ENCODE data around the gene CITED2.

Gene CITED2

DNA sequence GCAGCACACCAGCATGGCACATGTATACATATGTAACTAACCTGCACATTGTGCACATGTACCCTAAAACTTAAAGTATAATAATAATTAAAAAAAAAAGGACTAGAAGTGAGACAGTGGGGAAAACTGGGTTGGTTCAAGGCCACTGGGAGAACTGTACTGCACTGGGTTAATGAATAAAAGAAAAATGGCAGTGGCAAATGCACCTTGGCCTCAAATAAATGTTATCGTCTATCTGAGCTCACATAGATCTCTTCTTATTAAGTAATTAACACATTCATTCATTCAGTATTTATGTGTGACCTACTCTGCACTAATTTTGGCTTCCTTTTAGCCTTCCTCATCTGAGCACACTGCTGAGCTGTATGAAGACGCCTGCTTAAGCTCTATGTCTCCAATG lies 17.5 kb downstream of the CITED2 start:
- no peaks in the 10 kb centered on the region for H3K4me1 ChIP-seq (ENCODE audit: control insufficient read depth, low read depth, low read length)
- H3K4me3 ChIP-seq (ENCODE audit: low read length): no peak overlapping the region
- H3K36me3 ChIP-seq (ENCODE audit: control insufficient read depth, low read depth, low read length): no peaks in the 10 kb centered on the region
- no peak overlapping the region for H3K9ac ChIP-seq (ENCODE audit: low read length)
- no peaks in the 10 kb centered on the region for H3K27me3 ChIP-seq (ENCODE audit: control insufficient read depth, insufficient read depth, low read length)
- H3K9me3 ChIP-seq (ENCODE audit: control insufficient read depth, low read depth, low read length): no peaks in the 10 kb centered on the region
- no peak overlapping the region for H3K27ac ChIP-seq (ENCODE audit: low read length)

DNA sequence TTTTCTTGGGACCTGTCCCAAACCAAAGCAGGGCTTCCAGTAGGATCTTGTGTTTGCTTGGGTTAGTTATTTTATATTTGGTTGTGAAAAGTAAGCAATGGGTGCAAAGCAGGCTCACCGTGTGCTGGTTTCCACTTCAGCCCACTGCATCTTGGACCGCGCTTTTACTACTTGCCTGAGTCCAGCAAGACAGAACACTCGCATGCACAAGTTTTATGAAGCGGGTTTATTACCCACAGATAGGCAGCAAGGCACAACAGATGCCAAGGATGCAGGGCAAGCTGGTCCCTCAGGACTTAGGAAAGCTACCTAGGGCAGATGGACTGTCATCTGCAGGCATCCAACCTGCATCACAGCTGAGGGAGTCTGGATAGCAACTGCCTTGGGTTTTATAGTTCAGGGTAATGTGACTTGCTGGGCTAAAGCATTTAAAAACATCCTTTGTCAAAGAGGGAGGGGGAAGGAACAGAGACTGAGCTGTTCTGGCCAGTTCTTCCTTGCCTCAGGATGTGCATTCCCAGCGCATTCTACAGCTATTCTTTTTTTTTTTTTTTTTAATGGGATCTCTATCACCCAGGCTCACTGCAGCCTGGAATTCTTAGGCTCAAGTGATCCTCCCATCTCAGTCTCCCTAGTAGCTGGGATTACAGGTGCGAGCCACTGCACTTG lies 18.5 kb downstream of the CITED2 start:
- no peak overlapping the region for H3K27ac ChIP-seq (ENCODE audit: low read length)
- H3K9ac ChIP-seq (ENCODE audit: low read length): no peak overlapping the region
- no peaks in the 10 kb centered on the region for H3K36me3 ChIP-seq (ENCODE audit: control insufficient read depth, low read depth, low read length)
- H3K4me1 ChIP-seq (ENCODE audit: control insufficient read depth, low read depth, low read length): no peaks in the 10 kb centered on the region
- no peaks in the 10 kb centered on the region for H3K27me3 ChIP-seq (ENCODE audit: control insufficient read depth, insufficient read depth, low read length)
- no peak overlapping the region for H3K4me3 ChIP-seq (ENCODE audit: low read length)
- no peaks in the 10 kb centered on the region for H3K9me3 ChIP-seq (ENCODE audit: control insufficient read depth, low read depth, low read length)

DNA sequence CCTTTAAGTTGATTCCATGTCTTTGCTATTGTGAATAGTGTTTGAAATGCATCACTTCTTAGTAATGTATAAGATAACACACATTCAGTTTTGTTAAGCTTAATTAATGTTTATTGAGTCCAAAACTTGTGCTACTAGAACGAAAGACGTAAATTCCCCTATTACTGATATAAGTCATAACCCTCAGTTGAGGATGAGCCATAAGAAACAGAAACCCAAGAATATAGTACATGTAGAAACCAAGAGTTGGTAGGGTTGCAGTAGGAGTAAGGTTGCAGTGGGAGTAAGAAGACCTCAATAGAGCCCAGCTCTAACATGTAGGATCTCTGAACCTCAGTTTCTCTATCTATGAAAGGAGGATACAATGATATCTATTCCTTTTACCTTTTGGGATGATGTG lies 19.3 kb downstream of the CITED2 start:
- H3K9ac ChIP-seq (ENCODE audit: low read length): no peak overlapping the region
- H3K36me3 ChIP-seq (ENCODE audit: control insufficient read depth, low read depth, low read length): no peaks in the 10 kb centered on the region
- no peak overlapping the region for H3K4me3 ChIP-seq (ENCODE audit: low read length)
- H3K27me3 ChIP-seq (ENCODE audit: control insufficient read depth, insufficient read depth, low read length): no peaks in the 10 kb centered on the region
- no peak overlapping the region for H3K27ac ChIP-seq (ENCODE audit: low read length)
- H3K9me3 ChIP-seq (ENCODE audit: control insufficient read depth, low read depth, low read length): no peaks in the 10 kb centered on the region
- no peaks in the 10 kb centered on the region for H3K4me1 ChIP-seq (ENCODE audit: control insufficient read depth, low read depth, low read length)

DNA sequence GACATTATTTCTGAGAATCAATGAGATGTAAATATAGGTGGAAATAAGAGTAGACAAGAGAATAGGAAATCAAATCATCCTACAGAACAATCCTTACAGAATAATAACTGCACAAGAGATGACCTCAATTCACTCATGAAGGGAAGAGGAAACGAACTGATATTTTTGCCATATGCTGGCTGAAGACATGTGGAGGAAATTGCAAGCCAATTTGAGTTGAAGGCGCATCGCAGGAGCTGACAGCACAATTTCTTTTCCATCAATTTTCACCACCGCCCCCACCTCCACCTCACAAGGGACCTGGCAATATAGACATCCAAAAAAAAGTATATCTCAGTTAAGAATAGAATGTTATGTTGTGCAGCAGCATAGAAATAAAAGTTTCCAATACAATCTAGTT lies 20.3 kb downstream of the CITED2 start:
- Histone ChIP-seq H3K9ac (ENCODE audit: low read length) (no peak overlapping the region), H3K9me3 (ENCODE audit: control insufficient read depth, low read depth, low read length) (no peaks in the 10 kb centered on the region), H3K27ac (ENCODE audit: low read length) (no peak overlapping the region)

DNA sequence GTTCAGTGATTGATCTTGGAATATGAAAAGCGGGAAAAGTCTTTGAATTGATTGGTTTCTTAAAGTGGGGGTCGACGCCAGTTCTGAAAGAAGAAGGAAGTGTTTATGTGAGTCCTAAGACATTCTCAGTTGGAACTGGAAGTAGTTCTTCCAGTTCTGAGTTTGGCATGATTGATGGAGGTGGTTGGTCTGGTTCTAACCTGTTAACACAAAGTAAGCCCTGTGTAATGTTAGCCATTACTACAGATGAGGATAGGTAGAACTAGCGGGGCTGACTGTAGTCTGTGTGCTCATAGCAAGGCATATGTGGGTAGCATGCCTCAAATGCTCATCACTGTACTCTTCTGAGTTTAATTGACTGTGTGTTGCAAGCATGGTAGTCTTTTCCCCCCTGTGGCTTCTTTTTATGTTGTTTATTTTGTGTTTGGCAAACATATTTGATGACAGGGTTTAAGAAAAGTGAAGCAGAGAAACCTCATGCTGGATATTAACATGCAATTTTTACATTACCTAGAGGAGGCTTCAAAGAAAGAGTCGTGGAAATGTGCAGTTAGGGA lies 24.9 kb downstream of the CITED2 start:
- H3K4me1 ChIP-seq (ENCODE audit: control insufficient read depth, low read depth, low read length): peaks cover 6% of the 10 kb centered on the region
- H3K27me3 ChIP-seq (ENCODE audit: control insufficient read depth, insufficient read depth, low read length): no peaks in the 10 kb centered on the region
- no peaks in the 10 kb centered on the region for H3K36me3 ChIP-seq (ENCODE audit: control insufficient read depth, low read depth, low read length)
- H3K9me3 ChIP-seq (ENCODE audit: control insufficient read depth, low read depth, low read length): no peaks in the 10 kb centered on the region
- no peak overlapping the region for H3K27ac ChIP-seq (ENCODE audit: low read length)
- no peak overlapping the region for H3K9ac ChIP-seq (ENCODE audit: low read length)
- H3K4me3 ChIP-seq (ENCODE audit: low read length): no peak overlapping the region

More for the DNA sequence above, 20.3 kb downstream of the CITED2 start:
- no peaks in the 10 kb centered on the region for H3K4me1 ChIP-seq (ENCODE audit: control insufficient read depth, low read depth, low read length)
- no peak overlapping the region for H3K4me3 ChIP-seq (ENCODE audit: low read length)
- H3K36me3 ChIP-seq (ENCODE audit: control insufficient read depth, low read depth, low read length): no peaks in the 10 kb centered on the region
- H3K27me3 ChIP-seq (ENCODE audit: control insufficient read depth, insufficient read depth, low read length): no peaks in the 10 kb centered on the region

DNA sequence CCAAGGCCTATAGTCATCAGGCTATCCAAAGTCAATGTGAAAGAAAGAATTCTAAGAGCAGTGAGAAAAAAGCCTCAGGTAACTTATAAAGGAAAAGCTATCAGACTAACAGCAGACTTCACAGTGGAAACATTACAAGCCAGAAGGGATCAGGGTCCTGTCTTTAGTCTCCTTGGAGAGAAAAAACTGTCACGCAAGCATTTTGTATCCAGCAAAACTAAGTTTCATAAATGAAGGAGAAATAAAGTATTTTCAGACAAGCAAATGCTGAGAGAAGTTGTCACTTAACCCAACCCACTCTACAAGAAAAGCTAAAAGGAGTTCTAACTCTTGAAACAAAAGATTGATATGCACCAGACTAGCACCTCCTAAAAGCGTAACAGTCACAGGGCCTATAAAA lies 28.1 kb downstream of the CITED2 start:
- no peak overlapping the region for H3K9ac ChIP-seq (ENCODE audit: low read length)
- peaks cover 9% of the 10 kb centered on the region for H3K4me1 ChIP-seq (ENCODE audit: control insufficient read depth, low read depth, low read length)
- no peaks in the 10 kb centered on the region for H3K9me3 ChIP-seq (ENCODE audit: control insufficient read depth, low read depth, low read length)
- H3K36me3 ChIP-seq (ENCODE audit: control insufficient read depth, low read depth, low read length): no peaks in the 10 kb centered on the region
- H3K4me3 ChIP-seq (ENCODE audit: low read length): no peak overlapping the region
- no peak overlapping the region for H3K27ac ChIP-seq (ENCODE audit: low read length)
- no peaks in the 10 kb centered on the region for H3K27me3 ChIP-seq (ENCODE audit: control insufficient read depth, insufficient read depth, low read length)

DNA sequence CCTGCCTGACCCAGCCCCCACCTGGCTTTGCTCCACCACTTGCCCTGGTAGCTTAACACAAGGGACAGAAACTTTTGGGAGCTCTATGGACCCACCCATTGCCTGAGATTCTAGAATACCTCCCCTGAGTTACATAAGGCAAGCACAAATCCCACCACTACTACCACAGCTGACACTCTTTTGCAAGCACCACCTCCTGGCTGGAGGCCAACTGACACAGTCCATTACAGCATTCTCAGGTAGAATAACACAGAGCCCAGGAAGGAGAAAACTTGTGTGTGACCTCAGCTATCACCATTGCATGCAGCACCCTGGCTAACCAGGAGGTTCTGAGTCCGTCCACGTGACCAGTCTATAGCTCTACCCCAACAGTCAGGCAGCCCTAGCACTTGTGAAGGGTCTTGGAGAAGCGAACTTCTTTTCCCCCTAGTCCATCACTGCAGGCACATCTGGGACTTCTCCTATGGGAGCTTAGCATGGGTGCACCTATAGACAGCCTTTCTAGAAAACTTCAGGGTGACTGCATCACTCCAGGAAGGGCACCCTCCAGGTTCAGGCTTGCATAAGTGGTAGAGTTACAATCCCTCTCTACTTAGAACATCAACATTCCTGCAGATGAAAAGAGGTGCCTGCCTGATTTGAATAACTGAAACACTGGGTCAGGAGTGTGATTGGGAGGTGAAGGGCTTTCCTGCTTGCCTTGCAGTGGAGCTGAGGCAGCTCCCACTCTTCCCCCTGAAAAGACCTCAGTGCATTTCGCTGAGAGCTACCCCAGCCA lies 30.1 kb downstream of the CITED2 start:
- Histone ChIP-seq H3K4me1 (ENCODE audit: control insufficient read depth, low read depth, low read length) (peaks cover 9% of the 10 kb centered on the region), H3K27me3 (ENCODE audit: control insufficient read depth, insufficient read depth, low read length) (no peaks in the 10 kb centered on the region), H3K36me3 (ENCODE audit: control insufficient read depth, low read depth, low read length) (no peaks in the 10 kb centered on the region), H3K4me3 (ENCODE audit: low read length) (no peak overlapping the region), H3K9me3 (ENCODE audit: control insufficient read depth, low read depth, low read length) (no peaks in the 10 kb centered on the region), H3K9ac (ENCODE audit: low read length) (no peak overlapping the region), H3K27ac (ENCODE audit: low read length) (no peak overlapping the region)

DNA sequence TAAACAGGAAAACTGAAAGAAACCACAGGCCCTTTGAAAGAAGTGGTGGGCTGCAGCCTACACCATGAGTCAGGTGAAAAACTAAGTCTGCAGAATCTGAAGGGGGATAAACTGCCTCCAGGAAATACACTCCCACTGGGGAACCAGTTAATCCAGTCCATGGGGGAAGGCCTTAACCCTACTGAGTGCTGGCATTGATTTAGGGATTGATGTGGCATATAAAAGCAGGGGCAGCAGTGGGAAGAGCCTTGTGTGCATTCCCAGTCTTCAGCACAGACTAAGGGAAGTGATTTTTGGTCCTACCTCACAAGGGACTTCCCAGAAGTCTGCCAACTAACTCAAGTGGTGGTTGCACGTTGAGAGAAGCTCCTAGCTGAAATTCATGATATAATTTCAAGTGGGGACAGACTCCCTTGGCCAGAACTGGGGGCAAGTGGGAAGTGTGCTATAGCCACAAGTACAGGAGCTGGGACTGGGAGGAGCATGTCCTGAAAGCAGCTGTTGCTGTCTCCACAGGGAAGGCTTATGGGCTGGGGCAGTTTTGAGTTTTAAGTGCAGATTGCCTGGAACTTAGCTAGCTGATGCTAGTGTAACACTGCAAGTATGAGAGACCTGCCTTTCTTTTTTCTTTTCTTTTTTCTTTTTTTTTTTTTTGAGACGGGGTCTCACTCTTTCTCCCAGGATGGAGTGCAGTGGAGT lies 31.2 kb downstream of the CITED2 start:
- Histone ChIP-seq H3K36me3 (ENCODE audit: control insufficient read depth, low read depth, low read length) (no peaks in the 10 kb centered on the region), H3K9me3 (ENCODE audit: control insufficient read depth, low read depth, low read length) (no peaks in the 10 kb centered on the region), H3K27me3 (ENCODE audit: control insufficient read depth, insufficient read depth, low read length) (no peaks in the 10 kb centered on the region), H3K27ac (ENCODE audit: low read length) (no peak overlapping the region), H3K4me3 (ENCODE audit: low read length) (no peak overlapping the region), H3K9ac (ENCODE audit: low read length) (no peak overlapping the region), H3K4me1 (ENCODE audit: control insufficient read depth, low read depth, low read length) (peaks cover 9% of the 10 kb centered on the region)

DNA sequence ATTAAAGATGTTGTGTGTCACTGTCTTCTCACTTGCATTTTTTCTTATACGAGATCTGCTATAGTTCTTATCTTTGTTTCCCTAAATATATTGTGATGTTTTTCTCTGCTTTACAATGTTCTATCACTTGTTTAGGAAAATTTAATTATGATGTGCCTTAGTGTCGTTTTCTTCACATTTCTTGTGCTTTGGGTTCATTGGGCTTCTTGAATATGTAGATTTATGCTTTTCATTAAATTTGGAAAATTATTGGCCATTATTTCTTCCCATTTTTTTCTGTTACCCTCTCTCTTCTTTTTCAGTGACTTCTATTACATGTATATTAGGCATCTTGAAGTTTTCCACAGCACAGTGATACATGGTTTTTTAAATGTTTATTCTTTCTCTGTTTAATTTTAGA lies 33.4 kb downstream of the CITED2 start:
- Histone ChIP-seq H3K9ac (ENCODE audit: low read length) (no peak overlapping the region), H3K4me1 (ENCODE audit: control insufficient read depth, low read depth, low read length) (peaks cover 9% of the 10 kb centered on the region), H3K27me3 (ENCODE audit: control insufficient read depth, insufficient read depth, low read length) (no peaks in the 10 kb centered on the region), H3K9me3 (ENCODE audit: control insufficient read depth, low read depth, low read length) (no peaks in the 10 kb centered on the region), H3K36me3 (ENCODE audit: control insufficient read depth, low read depth, low read length) (no peaks in the 10 kb centered on the region), H3K27ac (ENCODE audit: low read length) (no peak overlapping the region), H3K4me3 (ENCODE audit: low read length) (no peak overlapping the region)

DNA sequence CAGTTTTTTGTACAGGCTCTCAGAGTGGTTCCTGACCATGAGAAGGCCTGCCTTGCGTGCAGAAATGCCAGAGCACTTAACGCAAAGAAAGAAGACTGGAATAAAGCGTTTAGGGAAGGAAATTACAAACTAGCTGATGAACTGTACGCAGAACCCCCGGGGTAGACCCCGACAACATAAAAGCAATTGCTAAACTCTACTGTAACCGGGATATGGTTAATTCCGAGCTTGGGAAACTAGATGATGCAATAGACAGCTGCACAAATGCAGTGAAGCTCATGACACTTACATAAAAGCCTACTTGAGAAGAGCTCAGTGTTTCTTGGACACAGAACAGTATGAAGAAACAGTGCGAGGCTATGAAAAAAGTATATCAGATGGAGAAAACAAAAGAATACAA lies 35.7 kb downstream of the CITED2 start:
- Histone ChIP-seq H3K9ac (ENCODE audit: low read length) (no peak overlapping the region), H3K27me3 (ENCODE audit: control insufficient read depth, insufficient read depth, low read length) (no peaks in the 10 kb centered on the region), H3K4me1 (ENCODE audit: control insufficient read depth, low read depth, low read length) (no peaks in the 10 kb centered on the region), H3K27ac (ENCODE audit: low read length) (no peak overlapping the region), H3K9me3 (ENCODE audit: control insufficient read depth, low read depth, low read length) (no peaks in the 10 kb centered on the region), H3K4me3 (ENCODE audit: low read length) (no peak overlapping the region), H3K36me3 (ENCODE audit: control insufficient read depth, low read depth, low read length) (no peaks in the 10 kb centered on the region)

DNA sequence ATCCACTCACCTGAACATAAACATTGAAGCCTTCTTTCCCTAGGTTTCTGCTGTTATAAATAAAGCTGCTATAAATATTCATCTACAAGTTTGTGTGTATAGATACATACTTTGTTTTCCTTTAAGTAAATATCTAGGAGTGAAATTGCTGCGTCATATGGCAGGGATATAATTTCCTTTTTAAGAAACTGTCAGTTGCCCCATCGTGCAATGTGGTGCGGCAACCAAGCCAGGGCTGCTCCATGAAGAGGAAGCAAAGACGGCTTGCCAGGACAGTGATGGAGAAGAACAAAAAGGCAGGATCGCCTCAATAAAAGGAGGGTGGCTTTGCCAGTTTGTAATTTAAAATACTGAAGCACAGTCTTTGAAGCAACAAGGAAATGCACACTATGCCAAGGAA lies 36.6 kb downstream of the CITED2 start:
- H3K9me3 ChIP-seq (ENCODE audit: control insufficient read depth, low read depth, low read length): no peaks in the 10 kb centered on the region
- no peak overlapping the region for H3K27ac ChIP-seq (ENCODE audit: low read length)
- no peak overlapping the region for H3K9ac ChIP-seq (ENCODE audit: low read length)
- no peaks in the 10 kb centered on the region for H3K27me3 ChIP-seq (ENCODE audit: control insufficient read depth, insufficient read depth, low read length)
- H3K36me3 ChIP-seq (ENCODE audit: control insufficient read depth, low read depth, low read length): no peaks in the 10 kb centered on the region
- H3K4me3 ChIP-seq (ENCODE audit: low read length): no peak overlapping the region
- H3K4me1 ChIP-seq (ENCODE audit: control insufficient read depth, low read depth, low read length): no peaks in the 10 kb centered on the region
